CD14-positive monocyte (primary cell): ENCODE measurements around the gene TFIP11. TPM values are rescaled to one million over a fixed set of nuclear protein-coding genes. Genes with fewer than 3 reads are reported as not detected.

Experiments
- DNase-seq, 3 donors: peaks; one replicate each; pipeline ENCODE4 v3.0.0-alpha.2; 2011 to 2022
- H2AFZ ChIP-seq: 2 replicates; pipeline ENCODE4 v1.6.0; 2012; ENCODE audit warnings: mild to moderate bottlenecking, low read depth, low read length, inconsistent platforms; ENCODE audit not compliant: insufficient read depth, poor library complexity, severe bottlenecking
- H3K27ac ChIP-seq, 2 donors: 1 replicate in 1 of 2; 2 replicates in 1 of 2; pipeline ENCODE4 v1.5.1; 2012 to 2013; ENCODE audit warnings: low read length in 2 of 2, control low read depth in 1 of 2, inconsistent platforms in 1 of 2, low read depth in 1 of 2, mild to moderate bottlenecking in 1 of 2
- H3K27me3 ChIP-seq, 2 donors: one replicate each; pipeline versions ENCODE4 v1.6.0 to v1.6.1; 2011 to 2013; ENCODE audit warnings: low read length in 2 of 2; ENCODE audit not compliant: control insufficient read depth in 2 of 2, insufficient read depth in 2 of 2
- H3K36me3 ChIP-seq, 2 donors: replicated peaks in 1 of 2; 1 replicate in 1 of 2; 2 replicates in 1 of 2; pipeline versions ENCODE4 v1.5.1 to v1.6.1; 2012 to 2013; ENCODE audit warnings: low read length in 2 of 2, control low read depth in 1 of 2, inconsistent platforms in 1 of 2, mild to moderate bottlenecking in 1 of 2; ENCODE audit not compliant: insufficient read depth in 2 of 2, control insufficient read depth in 1 of 2
- H3K4me1 ChIP-seq, 2 donors: 1 replicate in 1 of 2; 2 replicates in 1 of 2; pipeline versions ENCODE4 v1.5.1 to v1.6.1; 2012 to 2013; ENCODE audit warnings: low read length in 2 of 2, control low read depth in 1 of 2, inconsistent platforms in 1 of 2, mild to moderate bottlenecking in 1 of 2, moderate library complexity in 1 of 2; ENCODE audit not compliant: insufficient read depth in 2 of 2, control insufficient read depth in 1 of 2
- H3K4me2 ChIP-seq: replicated peaks from 2 replicates; pipeline ENCODE3; 2012; ENCODE audit warnings: low read length, moderate library complexity, mild to moderate bottlenecking; ENCODE audit not compliant: poor library complexity, severe bottlenecking; ENCODE audit errors: extremely low read depth
- H3K4me3 ChIP-seq, 3 experiments: fragments of 200-600 bp in 1 of 3; sonication (generic) in 1 of 3; replicated peaks in 1 of 3; 1 replicate in 2 of 3; 2 replicates in 1 of 3; pipeline ENCODE4 v1.5.1; 2011 to 2013; ENCODE audit warnings: low read length in 3 of 3, mild to moderate bottlenecking in 3 of 3, control low read depth in 2 of 3, low read depth in 2 of 3, inconsistent platforms in 1 of 3, moderate library complexity in 1 of 3
- H3K79me2 ChIP-seq: 2 replicates; pipeline ENCODE4 v1.6.0; 2012; ENCODE audit warnings: mild to moderate bottlenecking, control low read depth, inconsistent platforms, low read length, moderate library complexity; ENCODE audit not compliant: insufficient read depth
- H3K9ac ChIP-seq: 2 replicates; pipeline ENCODE4 v1.6.0; 2017; ENCODE audit warnings: low read length, mild to moderate bottlenecking; ENCODE audit not compliant: insufficient read depth, poor library complexity, severe bottlenecking
- H3K9me3 ChIP-seq, 2 donors: replicated peaks in 1 of 2; 1 replicate in 1 of 2; 2 replicates in 1 of 2; pipeline versions ENCODE4 v1.5.1 to v1.6.1; 2012 to 2013; ENCODE audit warnings: low read length in 2 of 2, control low read depth in 1 of 2; ENCODE audit not compliant: control insufficient read depth in 1 of 2, insufficient read depth in 1 of 2
- H4K20me1 ChIP-seq: 2 replicates; pipeline ENCODE4 v1.6.0; 2012; ENCODE audit warnings: mild to moderate bottlenecking, low read length, control low read depth, moderate library complexity; ENCODE audit not compliant: insufficient read depth
- H3K27ac Mint-ChIP-seq, 7 donors: one replicate each; pipeline ENCODE4 v1.8.0; 2020; ENCODE audit warnings: mild to moderate bottlenecking in 7 of 7, mixed read lengths in 7 of 7, moderate library complexity in 6 of 7, inconsistent platforms in 2 of 7
- H3K27me3 Mint-ChIP-seq, 3 donors: one replicate each; pipeline ENCODE4 v1.8.0; 2021 to 2022; ENCODE audit warnings: low read depth in 3 of 3, mild to moderate bottlenecking in 3 of 3, mixed read lengths in 3 of 3, moderate library complexity in 3 of 3, inconsistent platforms in 1 of 3
- H3K36me3 Mint-ChIP-seq, 2 donors: one replicate each; pipeline ENCODE4 v1.8.0; 2020; ENCODE audit warnings: mixed read lengths in 2 of 2, inconsistent platforms in 1 of 2, mild to moderate bottlenecking in 1 of 2
- H3K4me1 Mint-ChIP-seq: one replicate; pipeline ENCODE4 v1.8.0; 2020; ENCODE audit warnings: mild to moderate bottlenecking, mixed read lengths
- H3K4me3 Mint-ChIP-seq, 2 donors: one replicate each; pipeline ENCODE4 v1.8.0; 2020; ENCODE audit warnings: mild to moderate bottlenecking in 2 of 2, mixed read lengths in 2 of 2, moderate library complexity in 1 of 2
- H3K9me3 Mint-ChIP-seq, 7 donors: one replicate each; pipeline ENCODE4 v1.8.0; 2020 to 2022; ENCODE audit warnings: mixed read lengths in 7 of 7, mild to moderate bottlenecking in 6 of 7, moderate library complexity in 6 of 7, inconsistent platforms in 2 of 7
- CTCF ChIP-seq: fragments of 200-600 bp; IDR thresholded peaks from one replicate; pipeline ENCODE4 v1.8.0; 2022; ENCODE audit warnings: antibody characterized with exemption, mild to moderate bottlenecking
- WGBS: methylation state at CpG from one replicate; pipeline ENCODE4 v1.1.5; 2013; ENCODE audit warnings: missing lambda C conversion rate; ENCODE audit not compliant: insufficient coverage; 5-methylcytosine and 5-hydroxymethylcytosine counted together
- intact Hi-C, 2 donors: fragments of 100-400 bp; cut with micrococcal nuclease; formaldehyde crosslinking; loops; one replicate each; pipeline versions ENCODE4 v1.15.0 to v1.15.1; 2023
- polyA plus RNA-seq, 3 donors: library from polyadenylated mRNA; depleted of rRNA in 1 of 3; unstranded in 2 of 3; stranded (reverse) in 1 of 3; fragments of 300-500 nt in 2 of 3; fragments of >200 nt in 1 of 3; fragmentation: Illumina TruSeq in 2 of 3; gene quantifications; 1 replicate in 2 of 3; 2 replicates in 1 of 3; pipeline ENCODE4 v1.2.3, GENCODE V29; 2012 to 2021

The TFIP11 gene
- polyA plus RNA-seq, 3 donors: 10.1 to 25.5 (median 19.8) TPM

GRCh38 chr22:26496456-26496855 is 15.8 kb downstream of the TFIP11 start:
- H3K4me1 ChIP-seq: no peaks in the 10 kb centered on the region
- no peak overlapping the region for H3K4me3 ChIP-seq
- no peak for TF ChIP-seq CTCF
- H3K9ac ChIP-seq: no peak overlapping the region
- H2AFZ ChIP-seq: no peak overlapping the region
- WGBS: no CpG with 5 or more reads among the region's 4 CpGs
- H4K20me1 ChIP-seq: peaks cover 10% of the 10 kb centered on the region
- no peaks in the 10 kb centered on the region for H3K79me2 ChIP-seq
- Mint-ChIP-seq H3K4me1 (no peaks in the 10 kb centered on the region), H3K27me3 (peaks cover 0 to 3% (median 0%) of the 10 kb centered on the region in 3 donors), H3K36me3 (peaks cover 91 to 95% of the 10 kb centered on the region in 2 donors), H3K4me3 (no peak overlapping the region), H3K27ac (peak overlapping the region in 1 of 7 donors; percentile 25), H3K9me3 (no peaks in the 10 kb centered on the region)
- H3K4me2 ChIP-seq: no peak overlapping the region
- DNase-seq: no peak
- H3K36me3 ChIP-seq: peaks cover 86 to 100% of the 10 kb centered on the region in 2 donors
- intact Hi-C loops: no loop called here
- H3K9me3 ChIP-seq: no peaks in the 10 kb centered on the region
- no peak overlapping the region for H3K27ac ChIP-seq
- H3K27me3 ChIP-seq: no peaks in the 10 kb centered on the region

DNA sequence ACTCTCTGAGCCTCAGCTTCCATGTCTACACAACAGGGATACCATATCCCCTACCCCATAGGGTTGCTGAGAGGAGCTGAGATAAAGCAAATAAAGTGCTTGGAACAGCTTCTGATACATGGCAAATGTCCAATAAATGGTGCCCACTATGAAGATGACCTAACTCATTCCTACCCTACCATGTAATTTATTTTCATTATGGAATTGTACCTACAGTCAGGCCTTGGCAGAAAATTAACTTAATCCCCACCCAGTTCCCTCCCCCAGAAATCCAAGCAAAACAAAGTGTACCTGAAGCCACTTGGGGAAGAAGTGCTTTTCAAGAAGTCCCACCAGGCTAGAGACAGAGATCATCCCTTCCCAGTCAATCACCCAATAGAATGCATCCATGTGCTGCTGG is 17.8 kb downstream of the TFIP11 start:
- H4K20me1 ChIP-seq: peaks cover 10% of the 10 kb centered on the region
- no peaks in the 10 kb centered on the region for H3K9me3 Mint-ChIP-seq
- no peak overlapping the region for H3K4me2 ChIP-seq
- no peak overlapping the region for H2AFZ ChIP-seq
- no peaks in the 10 kb centered on the region for H3K9me3 ChIP-seq
- no peak for TF ChIP-seq CTCF
- peaks cover 90 to 97% of the 10 kb centered on the region in 2 donors for H3K36me3 Mint-ChIP-seq
- no peaks in the 10 kb centered on the region for H3K4me1 ChIP-seq
- H3K27ac Mint-ChIP-seq: peak overlapping the region in 2 of 7 donors; percentile 41 to 46
- H3K27me3 Mint-ChIP-seq: no peaks in the 10 kb centered on the region
- no peak overlapping the region for H3K4me3 Mint-ChIP-seq
- DNase-seq: no peak
- H3K9ac ChIP-seq: no peak overlapping the region
- no peaks in the 10 kb centered on the region for H3K79me2 ChIP-seq
- H3K27ac ChIP-seq: no peak overlapping the region
- peaks cover 87 to 100% of the 10 kb centered on the region in 2 donors for H3K36me3 ChIP-seq
- no peaks in the 10 kb centered on the region for H3K4me1 Mint-ChIP-seq
- intact Hi-C loops: no loop called here
- H3K27me3 ChIP-seq: no peaks in the 10 kb centered on the region
- no peak overlapping the region for H3K4me3 ChIP-seq
